Frontal cortex (tissue), 4 donors: Measurements from ENCODE around the gene AUH. TPM values are rescaled to one million over a fixed set of nuclear protein-coding genes. Genes with fewer than 3 reads are reported as not detected.

ENCODE experiments used
- DNase-seq, 2 donors: peaks; one replicate each; pipeline ENCODE4 v3.0.0; 2012; ENCODE audit warnings: low spot score in 2 of 2
- FAIRE-seq: peaks from 2 replicates; lab custom pipeline; 2012; peaks lifted over from hg19 to GRCh38; lab: Jason Lieb, UNC
- total RNA-seq: library from RNA; depleted of rRNA; stranded (reverse); fragments of >200 nt; gene quantifications from one replicate; pipeline ENCODE4 v1.2.3, GENCODE V29; 2014
- donor health status: control.
- donor health status: control.
- donor health status: control.

The AUH gene
- total RNA-seq, 1 donor from 2014 or later: 20.0 TPM

GRCh38 chr9:91305596-91306295, 56.0 kb downstream of the AUH start:
- FAIRE-seq: no peak
- no peak for DNase-seq

GRCh38 chr9:91303741-91304415, 57.8 kb downstream of the AUH start:
- no peak for FAIRE-seq
- no peak for DNase-seq

GRCh38 chr9:91302831-91303230, 58.9 kb downstream of the AUH start:
- DNase-seq (peak in 1 of 2 donors; percentile 25), FAIRE-seq (no peak)

- FAIRE-seq: no peak
- no peak for DNase-seq
These were observed 60.6 kb downstream of the AUH start for GRCh38 chr9:91301161-91301560.

- FAIRE-seq (no peak), DNase-seq (no peak)
These were observed 63.4 kb downstream of the AUH start for GRCh38 chr9:91298311-91298710.

GRCh38 chr9:91297306-91297705, 64.4 kb downstream of the AUH start:
- FAIRE-seq (no peak), DNase-seq (no peak)

- DNase-seq (no peak), FAIRE-seq (no peak)
These were observed 65.4 kb downstream of the AUH start for GRCh38 chr9:91296354-91296753.

GRCh38 chr9:91295357-91295756, 66.4 kb downstream of the AUH start:
- FAIRE-seq (no peak), DNase-seq (no peak)

- no peak for FAIRE-seq
These were observed 69.9 kb downstream of the AUH start for GRCh38 chr9:91291866-91292265.

GRCh38 chr9:91289244-91289643, 72.5 kb downstream of the AUH start:
- DNase-seq: no peak
- FAIRE-seq: no peak

More at GRCh38 chr9:91291866-91292265, 69.9 kb downstream of the AUH start:
- DNase-seq: no peak

- DNase-seq (no peak), FAIRE-seq (no peak)
These were observed 75.9 kb downstream of the AUH start for GRCh38 chr9:91285729-91286353.

GRCh38 chr9:91282292-91282691, 79.4 kb downstream of the AUH start:
- FAIRE-seq (no peak), DNase-seq (no peak)

- DNase-seq: no peak
These were observed 82.2 kb downstream of the AUH start for GRCh38 chr9:91279296-91280204.

GRCh38 chr9:91276513-91276912, 85.2 kb downstream of the AUH start:
- FAIRE-seq: no peak
- DNase-seq: no peak

More at GRCh38 chr9:91279296-91280204, 82.2 kb downstream of the AUH start:
- FAIRE-seq: no peak

GRCh38 chr9:91275655-91276054, 86.1 kb downstream of the AUH start:
- DNase-seq: no peak
- no peak for FAIRE-seq

GRCh38 chr9:91274949-91275492, 86.7 kb downstream of the AUH start:
- FAIRE-seq (no peak), DNase-seq (no peak)

- FAIRE-seq: no peak
- no peak for DNase-seq
These were observed 87.7 kb downstream of the AUH start for GRCh38 chr9:91273853-91274552.

- FAIRE-seq (no peak), DNase-seq (no peak)
These were observed 90.6 kb downstream of the AUH start for GRCh38 chr9:91271156-91271555.

- DNase-seq (no peak), FAIRE-seq (no peak)
These were observed 91.7 kb downstream of the AUH start for GRCh38 chr9:91269907-91270491.
